HG02588 (cell line): ENCODE data around the gene ACVR2B.

Experiments used
- ATAC-seq: cut with Tn5 transposase; IDR thresholded peaks from one replicate; pipeline ENCODE4 v1.9.1; 2021; ENCODE audit warnings: mild to moderate bottlenecking, moderate library complexity; ENCODE audit not compliant: unreplicated experiment

The ACVR2B gene

GRCh38 chr3:38524141-38524739, 70.5 kb downstream of the ACVR2B start:
- no peak for ATAC-seq

GRCh38 chr3:38526792-38527191, 73.1 kb downstream of the ACVR2B start:
- no peak for ATAC-seq

- ATAC-seq: no peak
Observed at GRCh38 chr3:38528457-38528856, 74.8 kb downstream of the ACVR2B start.

- ATAC-seq: no peak
Observed at GRCh38 chr3:38532529-38532928, 78.8 kb downstream of the ACVR2B start.

- no peak for ATAC-seq
Observed at GRCh38 chr3:38533285-38533976, 79.7 kb downstream of the ACVR2B start.

GRCh38 chr3:38534180-38534579, 80.5 kb downstream of the ACVR2B start:
- no peak for ATAC-seq

GRCh38 chr3:38534604-38535003, 80.9 kb downstream of the ACVR2B start:
- ATAC-seq: no peak

GRCh38 chr3:38536671-38537070, 83.0 kb downstream of the ACVR2B start:
- ATAC-seq: no peak

GRCh38 chr3:38538773-38539353, 85.2 kb downstream of the ACVR2B start:
- no peak for ATAC-seq

GRCh38 chr3:38541806-38542205, 88.1 kb downstream of the ACVR2B start:
- ATAC-seq: no peak
